DND-41 (cell line): ENCODE data around the gene TMEM132C.
"Not testable (repeated sequence)": the region's sequence is repeated elsewhere in the genome, so short reads cannot be mapped to it uniquely, and the experiment has no call there.

ENCODE experiments used
- ATAC-seq: fragments of 200-7000 bp; cut with Tn5 transposase; 3 replicates; pipeline ENCODE4 v1.9.1; 2021; ENCODE audit warnings: low read depth; ENCODE audit not compliant: insufficient read depth
- DNase-seq: peaks from one replicate; pipeline ENCODE4 v3.0.0-alpha.2; 2020
- H2AFZ ChIP-seq: 2 replicates; pipeline ENCODE4 v1.6.0; 2012; ENCODE audit warnings: low read depth, low read length
- H3K27ac ChIP-seq: 2 replicates; pipeline ENCODE4 v1.5.1; 2012; ENCODE audit warnings: low read length, inconsistent platforms
- H3K27me3 ChIP-seq: fragments of 200-600 bp; sonication (generic); 2 replicates; pipeline ENCODE4 v1.6.0; 2012; ENCODE audit warnings: low read length, mild to moderate bottlenecking, inconsistent platforms; ENCODE audit not compliant: insufficient read depth, poor library complexity
- H3K36me3 ChIP-seq: 2 replicates; pipeline ENCODE4 v1.5.1; 2012; ENCODE audit warnings: low read length, inconsistent platforms; ENCODE audit not compliant: insufficient read depth
- H3K4me1 ChIP-seq: 2 replicates; pipeline ENCODE4 v1.5.1; 2012; ENCODE audit warnings: mild to moderate bottlenecking, low read length; ENCODE audit not compliant: insufficient read depth
- H3K4me2 ChIP-seq: 2 replicates; pipeline ENCODE4 v1.6.0; 2012; ENCODE audit warnings: mild to moderate bottlenecking, moderate library complexity, low read length, inconsistent platforms; ENCODE audit not compliant: insufficient read depth
- H3K4me3 ChIP-seq, 2 experiments: fragments of 200-600 bp in 1 of 2; shearing (Covaris generic) in 1 of 2; 2 replicates each; pipeline ENCODE4 v1.5.1; 2012 to 2016; ENCODE audit warnings: inconsistent platforms in 2 of 2, low read length in 2 of 2, mild to moderate bottlenecking in 2 of 2, low read depth in 1 of 2, moderate library complexity in 1 of 2
- H3K79me2 ChIP-seq: 2 replicates; pipeline ENCODE4 v1.6.0; 2012; ENCODE audit warnings: low read length, inconsistent platforms; ENCODE audit not compliant: insufficient read depth
- H3K9ac ChIP-seq: 2 replicates; pipeline ENCODE4 v1.6.0; 2012; ENCODE audit warnings: low read depth, mild to moderate bottlenecking, inconsistent platforms, low read length, moderate library complexity
- H3K9me3 ChIP-seq: 2 replicates; pipeline ENCODE4 v1.5.1; 2012; ENCODE audit warnings: low read length, moderate library complexity, mild to moderate bottlenecking, inconsistent platforms; ENCODE audit not compliant: insufficient read depth, severe bottlenecking
- H4K20me1 ChIP-seq: 2 replicates; pipeline ENCODE4 v1.6.0; 2012; ENCODE audit warnings: low read length; ENCODE audit not compliant: insufficient read depth
- CTCF ChIP-seq: IDR thresholded peaks from 2 replicates; pipeline ENCODE4 v1.5.1; 2012; ENCODE audit warnings: borderline replicate concordance, low read length, moderate library complexity, mild to moderate bottlenecking; ENCODE audit not compliant: poor library complexity, severe bottlenecking; ENCODE audit errors: extremely low read depth
- EZH2 ChIP-seq: IDR thresholded peaks from 3 replicates; pipeline ENCODE4 v1.6.1; 2012; ENCODE audit warnings: borderline replicate concordance, low read depth, mild to moderate bottlenecking, moderate library complexity, low read length, inconsistent platforms; ENCODE audit not compliant: severe bottlenecking

Gene TMEM132C

GRCh38 chr12:128595609-128596008, 328.6 kb downstream of the TMEM132C start:
- H3K36me3 ChIP-seq: no peaks in the 10 kb centered on the region
- TF ChIP-seq CTCF (no peak), EZH2 (no peak)
- DNase-seq (no peak), ATAC-seq (no peak)
- H4K20me1 ChIP-seq: no peaks in the 10 kb centered on the region
- no peaks in the 10 kb centered on the region for H3K9me3 ChIP-seq
- no peak overlapping the region for H2AFZ ChIP-seq
- no peak overlapping the region for H3K27ac ChIP-seq
- no peaks in the 10 kb centered on the region for H3K4me1 ChIP-seq
- H3K27me3 ChIP-seq: no peaks in the 10 kb centered on the region
- no peaks in the 10 kb centered on the region for H3K79me2 ChIP-seq
- H3K4me2 ChIP-seq: no peak overlapping the region
- no peak overlapping the region for H3K9ac ChIP-seq
- H3K4me3 ChIP-seq: no peak overlapping the region

- no peak for DNase-seq
- H3K9me3 ChIP-seq: no peaks in the 10 kb centered on the region
- no peaks in the 10 kb centered on the region for H3K4me1 ChIP-seq
- H3K36me3 ChIP-seq: no peaks in the 10 kb centered on the region
- H3K9ac ChIP-seq: no peak overlapping the region
- H2AFZ ChIP-seq: no peak overlapping the region
- no peaks in the 10 kb centered on the region for H3K27me3 ChIP-seq
- H3K4me3 ChIP-seq: no peak overlapping the region
- H3K4me2 ChIP-seq: no peak overlapping the region
- no peak for ATAC-seq
- no peaks in the 10 kb centered on the region for H4K20me1 ChIP-seq
- TF ChIP-seq CTCF (no peak), EZH2 (no peak)
- no peak overlapping the region for H3K27ac ChIP-seq
- no peaks in the 10 kb centered on the region for H3K79me2 ChIP-seq
Measured at GRCh38 chr12:128600886-128601285, 333.9 kb downstream of the TMEM132C start.

- Histone ChIP-seq H3K9me3 (no peaks in the 10 kb centered on the region), H2AFZ (no peak overlapping the region), H3K4me3 (no peak overlapping the region), H3K4me1 (no peaks in the 10 kb centered on the region), H3K27me3 (no peaks in the 10 kb centered on the region), H3K27ac (no peak overlapping the region), H3K4me2 (no peak overlapping the region), H4K20me1 (no peaks in the 10 kb centered on the region), H3K79me2 (no peaks in the 10 kb centered on the region), H3K36me3 (no peaks in the 10 kb centered on the region), H3K9ac (no peak overlapping the region)
- ATAC-seq (no peak), DNase-seq (no peak)
- TF ChIP-seq EZH2 (no peak), CTCF (no peak)
Measured at GRCh38 chr12:128603573-128604115, 336.7 kb downstream of the TMEM132C start.

GRCh38 chr12:128604219-128604618, 337.2 kb downstream of the TMEM132C start:
- H3K36me3 ChIP-seq, H3K4me3 ChIP-seq, H3K4me1 ChIP-seq, H2AFZ ChIP-seq, H3K27ac ChIP-seq, H3K4me2 ChIP-seq, ATAC-seq, DNase-seq, H3K27me3 ChIP-seq, H3K79me2 ChIP-seq, H3K9ac ChIP-seq, H4K20me1 ChIP-seq, H3K9me3 ChIP-seq: not testable (repeated sequence)
